HepG2 (cell line): ENCODE data around the gene CELF4. TPM values are rescaled to one million over a fixed set of nuclear protein-coding genes. Genes with fewer than 3 reads are reported as not detected.

Experiments used
- BRD4 ChIP-seq: sonication (generic); formaldehyde crosslinking; IDR thresholded peaks from 2 replicates; pipeline ENCODE4 v1.4.0; 2020; ENCODE audit warnings: missing genetic modification reagents
- DNMT1 ChIP-seq: sonication (generic); formaldehyde crosslinking; IDR thresholded peaks from 2 replicates; pipeline ENCODE4 v1.5.1; 2020; ENCODE audit warnings: mild to moderate bottlenecking, missing genetic modification reagents
- FOXP1 ChIP-seq, 2 experiments: fragments of 450-650 bp in 1 of 2; IDR thresholded peaks; 2 replicates each; pipeline ENCODE4 v1.6.1; 2017 to 2018; ENCODE audit warnings: antibody characterized with exemption in 1 of 2
- HNRNPK ChIP-seq: fragments of 200-400 bp; formaldehyde crosslinking; IDR thresholded peaks from 2 replicates; pipeline ENCODE4 v1.6.1; 2018; ENCODE audit warnings: low read length, low read depth, moderate library complexity, mild to moderate bottlenecking; ENCODE audit not compliant: poor library complexity, severe bottlenecking
- HNRNPL ChIP-seq: fragments of 200-400 bp; formaldehyde crosslinking; IDR thresholded peaks from 2 replicates; pipeline ENCODE4 v1.6.1; 2017; ENCODE audit warnings: mild to moderate bottlenecking, low read depth, low read length
- KMT2B ChIP-seq: IDR thresholded peaks from 2 replicates; pipeline ENCODE4 v1.6.1; 2016; ENCODE audit warnings: missing genetic modification reagents, missing compliant biosample characterization
- NCOR1 ChIP-seq: fragments of 200-600 bp; sonication (generic); IDR thresholded peaks from 2 replicates; pipeline ENCODE4 v1.7.0; 2017; ENCODE audit warnings: antibody characterized with exemption, low read length, borderline replicate concordance
- NFE2L2 ChIP-seq: fragments of 150-350 bp; IDR thresholded peaks from 2 replicates; pipeline ENCODE4 v1.6.1; 2014; ENCODE audit warnings: low read length
- RCOR2 ChIP-seq: IDR thresholded peaks from 2 replicates; pipeline ENCODE4 v1.6.1; 2016; ENCODE audit warnings: missing biosample characterization, missing genetic modification reagents
- SALL1 ChIP-seq: sonication (generic); formaldehyde crosslinking; IDR thresholded peaks from 2 replicates; pipeline ENCODE4 v1.8.0; 2022; ENCODE audit warnings: mild to moderate bottlenecking, missing genetic modification reagents
- SOX5 ChIP-seq: IDR thresholded peaks from 2 replicates; pipeline ENCODE4 v1.6.1; 2016; ENCODE audit warnings: borderline replicate concordance
- SYNCRIP ChIP-seq: fragments of 200-400 bp; formaldehyde crosslinking; IDR thresholded peaks from 2 replicates; pipeline ENCODE4 v1.6.1; 2018; ENCODE audit warnings: mild to moderate bottlenecking, low read depth, low read length; ENCODE audit not compliant: insufficient read depth
- ZBTB7A ChIP-seq: sonication (generic); formaldehyde crosslinking; IDR thresholded peaks from 2 replicates; pipeline ENCODE4 v1.8.0; 2022; ENCODE audit warnings: mild to moderate bottlenecking, missing genetic modification reagents
- ZFP36L1 ChIP-seq: sonication (generic); formaldehyde crosslinking; IDR thresholded peaks from 2 replicates; pipeline ENCODE4 v1.8.0; 2022; ENCODE audit warnings: mild to moderate bottlenecking, missing genetic modification reagents, moderate library complexity
- ZFP90 ChIP-seq: sonication (generic); formaldehyde crosslinking; IDR thresholded peaks from 2 replicates; pipeline ENCODE4 v1.8.0; 2022; ENCODE audit warnings: missing genetic modification reagents, mild to moderate bottlenecking, inconsistent platforms, borderline replicate concordance
- ZNF343 ChIP-seq: sonication (generic); formaldehyde crosslinking; IDR thresholded peaks from 2 replicates; pipeline ENCODE4 v1.4.0; 2020; ENCODE audit warnings: mild to moderate bottlenecking, missing genetic modification reagents
- polyA plus RNA-seq, 8 experiments: library from polyadenylated mRNA; depleted of rRNA in 3 of 8; stranded (reverse) in 7 of 8; unstranded in 1 of 8; fragments of >200 nt; fragmentation: Illumina TruSeq in 4 of 8; extraction: Trizol in 4 of 8; gene quantifications; 2 replicates each; pipeline versions ENCODE4 v1.2.1 to v1.2.3, GENCODE V29; 2011 to 2016; ENCODE audit warnings: low read depth in 4 of 8, missing spikeins in 1 of 8, mixed read lengths in 1 of 8; ENCODE audit not compliant: insufficient read depth in 1 of 8
- total RNA-seq, 5 experiments: library from RNA; depleted of rRNA; stranded (reverse); fragments of >200 nt; fragmentation: Illumina TruSeq; extraction: Trizol; gene quantifications; 2 replicates each; pipeline ENCODE4 v1.2.3, GENCODE V29; 2016; ENCODE audit warnings: low read depth in 1 of 5
- TF ChIP-seq, protein P1 (sequence below): sonication (generic); formaldehyde crosslinking; IDR thresholded peaks from 2 replicates; pipeline ENCODE4 v1.4.0; 2020; ENCODE audit warnings: mild to moderate bottlenecking, missing genetic modification reagents
- TF ChIP-seq, protein P2 (sequence below): IDR thresholded peaks from 2 replicates; pipeline ENCODE4 v1.4.0; 2020; ENCODE audit warnings: mild to moderate bottlenecking, missing genetic modification reagents
- TF ChIP-seq, protein P3 (sequence below): sonication (generic); formaldehyde crosslinking; IDR thresholded peaks from 2 replicates; pipeline ENCODE4 v1.5.0; 2020; ENCODE audit warnings: mild to moderate bottlenecking, missing genetic modification reagents
- TF ChIP-seq, protein P4 (sequence below): sonication (generic); formaldehyde crosslinking; IDR thresholded peaks from 2 replicates; pipeline ENCODE4 v1.8.1; 2022; ENCODE audit warnings: low read depth, mild to moderate bottlenecking, missing genetic modification reagents
- TF ChIP-seq, protein P5 (sequence below): sonication (generic); formaldehyde crosslinking; IDR thresholded peaks from 2 replicates; pipeline ENCODE4 v1.4.0; 2020; ENCODE audit warnings: mild to moderate bottlenecking, missing genetic modification reagents

The CELF4 gene
- total and polyA plus RNA-seq, 2 of the 13 experiments (the other 11 are each of a cell fraction or from before 2014, with no cell fraction given) = not detected

DNA sequence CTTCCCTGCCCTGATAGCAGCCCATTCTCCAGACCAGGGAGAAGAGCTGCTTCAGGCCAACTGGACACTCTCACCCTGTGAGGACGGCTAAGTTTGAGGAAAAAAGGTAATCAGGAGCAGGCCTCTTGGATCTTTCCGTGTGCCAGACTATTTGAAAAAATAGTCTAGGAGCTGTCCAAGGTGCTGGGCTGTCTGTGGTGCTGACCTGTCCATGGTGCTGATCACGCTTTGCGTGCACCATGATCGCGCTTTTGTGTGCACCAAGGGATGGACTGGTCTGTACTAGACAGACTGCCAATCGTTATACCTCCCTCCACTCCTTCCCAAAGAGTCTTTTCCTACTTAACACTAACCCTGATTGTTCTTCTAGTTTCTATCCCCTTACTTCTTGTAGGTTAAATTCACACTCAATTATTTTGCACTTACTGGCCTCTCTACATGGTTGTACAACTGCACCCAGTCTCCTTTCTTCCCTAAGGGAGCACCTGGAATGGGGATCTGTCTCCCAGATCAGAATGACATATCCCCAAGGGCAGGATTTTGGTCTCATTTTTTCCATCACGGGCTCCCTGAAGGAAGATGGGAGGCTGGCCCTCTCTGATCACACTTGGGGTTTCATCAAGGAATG, 295.4 kb downstream of the CELF4 start (continued):
- TF ChIP-seq NCOR1 (no peak), SYNCRIP (no peak), DNMT1 (peak; percentile 98; the same call in 1 of the 2 replicates), ZNF343 (CRISPR knock-in tag) (peak; percentile 99), SALL1 (CRISPR knock-in tag) (peak; percentile 100), ZFP36L1 (CRISPR knock-in tag) (peak; percentile 99), BRD4 (CRISPR knock-in tag) (peak; percentile 65; the same call in 1 of the 2 replicates), HNRNPK (no peak), SOX5 (peak; percentile 86), KMT2B (peak; percentile 98), ZBTB7A (CRISPR knock-in tag) (peak; percentile 100), HNRNPL (no peak), NFE2L2 (no peak), FOXP1 (IDR thresholded peaks at IDR 0.05) (no peak), FOXP1 (CRISPR knock-in tag; IDR thresholded peaks at IDR 0.05) (peak; percentile 88), ZFP90 (CRISPR knock-in tag) (peak; percentile 100), RCOR2 (CRISPR knock-in tag) (peak; percentile 88)
- TF ChIP-seq, protein P1, sequence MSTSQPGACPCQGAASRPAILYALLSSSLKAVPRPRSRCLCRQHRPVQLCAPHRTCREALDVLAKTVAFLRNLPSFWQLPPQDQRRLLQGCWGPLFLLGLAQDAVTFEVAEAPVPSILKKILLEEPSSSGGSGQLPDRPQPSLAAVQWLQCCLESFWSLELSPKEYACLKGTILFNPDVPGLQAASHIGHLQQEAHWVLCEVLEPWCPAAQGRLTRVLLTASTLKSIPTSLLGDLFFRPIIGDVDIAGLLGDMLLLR (CRISPR knock-in tag) = peak; percentile 100
- TF ChIP-seq, protein P2, sequence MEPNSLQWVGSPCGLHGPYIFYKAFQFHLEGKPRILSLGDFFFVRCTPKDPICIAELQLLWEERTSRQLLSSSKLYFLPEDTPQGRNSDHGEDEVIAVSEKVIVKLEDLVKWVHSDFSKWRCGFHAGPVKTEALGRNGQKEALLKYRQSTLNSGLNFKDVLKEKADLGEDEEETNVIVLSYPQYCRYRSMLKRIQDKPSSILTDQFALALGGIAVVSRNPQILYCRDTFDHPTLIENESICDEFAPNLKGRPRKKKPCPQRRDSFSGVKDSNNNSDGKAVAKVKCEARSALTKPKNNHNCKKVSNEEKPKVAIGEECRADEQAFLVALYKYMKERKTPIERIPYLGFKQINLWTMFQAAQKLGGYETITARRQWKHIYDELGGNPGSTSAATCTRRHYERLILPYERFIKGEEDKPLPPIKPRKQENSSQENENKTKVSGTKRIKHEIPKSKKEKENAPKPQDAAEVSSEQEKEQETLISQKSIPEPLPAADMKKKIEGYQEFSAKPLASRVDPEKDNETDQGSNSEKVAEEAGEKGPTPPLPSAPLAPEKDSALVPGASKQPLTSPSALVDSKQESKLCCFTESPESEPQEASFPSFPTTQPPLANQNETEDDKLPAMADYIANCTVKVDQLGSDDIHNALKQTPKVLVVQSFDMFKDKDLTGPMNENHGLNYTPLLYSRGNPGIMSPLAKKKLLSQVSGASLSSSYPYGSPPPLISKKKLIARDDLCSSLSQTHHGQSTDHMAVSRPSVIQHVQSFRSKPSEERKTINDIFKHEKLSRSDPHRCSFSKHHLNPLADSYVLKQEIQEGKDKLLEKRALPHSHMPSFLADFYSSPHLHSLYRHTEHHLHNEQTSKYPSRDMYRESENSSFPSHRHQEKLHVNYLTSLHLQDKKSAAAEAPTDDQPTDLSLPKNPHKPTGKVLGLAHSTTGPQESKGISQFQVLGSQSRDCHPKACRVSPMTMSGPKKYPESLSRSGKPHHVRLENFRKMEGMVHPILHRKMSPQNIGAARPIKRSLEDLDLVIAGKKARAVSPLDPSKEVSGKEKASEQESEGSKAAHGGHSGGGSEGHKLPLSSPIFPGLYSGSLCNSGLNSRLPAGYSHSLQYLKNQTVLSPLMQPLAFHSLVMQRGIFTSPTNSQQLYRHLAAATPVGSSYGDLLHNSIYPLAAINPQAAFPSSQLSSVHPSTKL = peak; percentile 96
- TF ChIP-seq, protein P3, sequence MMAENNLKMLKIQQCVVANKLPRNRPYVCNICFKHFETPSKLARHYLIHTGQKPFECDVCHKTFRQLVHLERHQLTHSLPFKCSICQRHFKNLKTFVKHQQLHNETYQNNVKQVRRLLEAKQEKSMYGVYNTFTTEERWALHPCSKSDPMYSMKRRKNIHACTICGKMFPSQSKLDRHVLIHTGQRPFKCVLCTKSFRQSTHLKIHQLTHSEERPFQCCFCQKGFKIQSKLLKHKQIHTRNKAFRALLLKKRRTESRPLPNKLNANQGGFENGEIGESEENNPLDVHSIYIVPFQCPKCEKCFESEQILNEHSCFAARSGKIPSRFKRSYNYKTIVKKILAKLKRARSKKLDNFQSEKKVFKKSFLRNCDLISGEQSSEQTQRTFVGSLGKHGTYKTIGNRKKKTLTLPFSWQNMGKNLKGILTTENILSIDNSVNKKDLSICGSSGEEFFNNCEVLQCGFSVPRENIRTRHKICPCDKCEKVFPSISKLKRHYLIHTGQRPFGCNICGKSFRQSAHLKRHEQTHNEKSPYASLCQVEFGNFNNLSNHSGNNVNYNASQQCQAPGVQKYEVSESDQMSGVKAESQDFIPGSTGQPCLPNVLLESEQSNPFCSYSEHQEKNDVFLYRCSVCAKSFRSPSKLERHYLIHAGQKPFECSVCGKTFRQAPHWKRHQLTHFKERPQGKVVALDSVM (CRISPR knock-in tag) = peak; percentile 82
- TF ChIP-seq, protein P4, sequence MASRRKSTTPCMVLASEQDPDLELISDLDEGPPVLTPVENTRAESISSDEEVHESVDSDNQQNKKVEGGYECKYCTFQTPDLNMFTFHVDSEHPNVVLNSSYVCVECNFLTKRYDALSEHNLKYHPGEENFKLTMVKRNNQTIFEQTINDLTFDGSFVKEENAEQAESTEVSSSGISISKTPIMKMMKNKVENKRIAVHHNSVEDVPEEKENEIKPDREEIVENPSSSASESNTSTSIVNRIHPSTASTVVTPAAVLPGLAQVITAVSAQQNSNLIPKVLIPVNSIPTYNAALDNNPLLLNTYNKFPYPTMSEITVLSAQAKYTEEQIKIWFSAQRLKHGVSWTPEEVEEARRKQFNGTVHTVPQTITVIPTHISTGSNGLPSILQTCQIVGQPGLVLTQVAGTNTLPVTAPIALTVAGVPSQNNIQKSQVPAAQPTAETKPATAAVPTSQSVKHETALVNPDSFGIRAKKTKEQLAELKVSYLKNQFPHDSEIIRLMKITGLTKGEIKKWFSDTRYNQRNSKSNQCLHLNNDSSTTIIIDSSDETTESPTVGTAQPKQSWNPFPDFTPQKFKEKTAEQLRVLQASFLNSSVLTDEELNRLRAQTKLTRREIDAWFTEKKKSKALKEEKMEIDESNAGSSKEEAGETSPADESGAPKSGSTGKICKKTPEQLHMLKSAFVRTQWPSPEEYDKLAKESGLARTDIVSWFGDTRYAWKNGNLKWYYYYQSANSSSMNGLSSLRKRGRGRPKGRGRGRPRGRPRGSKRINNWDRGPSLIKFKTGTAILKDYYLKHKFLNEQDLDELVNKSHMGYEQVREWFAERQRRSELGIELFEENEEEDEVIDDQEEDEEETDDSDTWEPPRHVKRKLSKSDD (CRISPR knock-in tag) = peak; percentile 99
- TF ChIP-seq, protein P5, sequence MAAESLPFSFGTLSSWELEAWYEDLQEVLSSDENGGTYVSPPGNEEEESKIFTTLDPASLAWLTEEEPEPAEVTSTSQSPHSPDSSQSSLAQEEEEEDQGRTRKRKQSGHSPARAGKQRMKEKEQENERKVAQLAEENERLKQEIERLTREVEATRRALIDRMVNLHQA (CRISPR knock-in tag) = peak; percentile 96; the same call in 1 of the 2 replicates
